DMS 273 (cell line): ENCODE measurements around the gene THSD4.

Experiments used
- DNase-seq: peaks from one replicate; lab custom pipeline; 2025; ENCODE audit not compliant: unreplicated experiment; lab: John Stamatoyannopoulos, UW

THSD4 gene

GRCh38 chr15:71288348-71288955 is 173.2 kb downstream of the THSD4 start:
- DNase-seq = no peak

GRCh38 chr15:71290002-71290401 is 174.7 kb downstream of the THSD4 start:
- no peak for DNase-seq

GRCh38 chr15:71290881-71291635 is 175.8 kb downstream of the THSD4 start:
- DNase-seq = no peak

GRCh38 chr15:71291723-71292122 is 176.5 kb downstream of the THSD4 start:
- DNase-seq = no peak

- no peak for DNase-seq
Measured at GRCh38 chr15:71293723-71294122, 178.5 kb downstream of the THSD4 start.

- DNase-seq = no peak
Measured at GRCh38 chr15:71294251-71294910, 179.1 kb downstream of the THSD4 start.

- DNase-seq = no peak
Measured at GRCh38 chr15:71294911-71295602, 179.8 kb downstream of the THSD4 start.

GRCh38 chr15:71295603-71296314 is 180.5 kb downstream of the THSD4 start:
- DNase-seq = no peak

- no peak for DNase-seq
Measured at GRCh38 chr15:71296315-71296679, 181.0 kb downstream of the THSD4 start.

GRCh38 chr15:71301958-71302621 is 186.8 kb downstream of the THSD4 start:
- DNase-seq = no peak

- DNase-seq = no peak
Measured at GRCh38 chr15:71302861-71303410, 187.7 kb downstream of the THSD4 start.

GRCh38 chr15:71303977-71304376 is 188.7 kb downstream of the THSD4 start:
- no peak for DNase-seq

GRCh38 chr15:71304681-71305080 is 189.4 kb downstream of the THSD4 start:
- no peak for DNase-seq

GRCh38 chr15:71306538-71306937 is 191.3 kb downstream of the THSD4 start:
- no peak for DNase-seq

GRCh38 chr15:71312194-71312708 is 197.0 kb downstream of the THSD4 start:
- no peak for DNase-seq

GRCh38 chr15:71312731-71313460 is 197.6 kb downstream of the THSD4 start:
- DNase-seq = no peak

- no peak for DNase-seq
Measured at GRCh38 chr15:71313806-71314205, 198.5 kb downstream of the THSD4 start.

GRCh38 chr15:71314956-71315537 is 199.8 kb downstream of the THSD4 start:
- no peak for DNase-seq

GRCh38 chr15:71316911-71317310 is 201.6 kb downstream of the THSD4 start:
- no peak for DNase-seq
